NOMO-1 treated with dmso at 0.1 percent for 144 hours (cell line): ENCODE measurements around the gene ZNF524.
A peak's percentile ranks its signal among the peaks of the same experiment; 100 is the strongest.
"Not testable (repeated sequence)": the region's sequence is repeated elsewhere in the genome, so short reads cannot be mapped to it uniquely, and the experiment has no call there.

ENCODE experiments used
- DNase-seq: peaks from one replicate; lab custom pipeline; 2025; ENCODE audit not compliant: unreplicated experiment; lab: John Stamatoyannopoulos, UW

The ZNF524 gene, protein sequence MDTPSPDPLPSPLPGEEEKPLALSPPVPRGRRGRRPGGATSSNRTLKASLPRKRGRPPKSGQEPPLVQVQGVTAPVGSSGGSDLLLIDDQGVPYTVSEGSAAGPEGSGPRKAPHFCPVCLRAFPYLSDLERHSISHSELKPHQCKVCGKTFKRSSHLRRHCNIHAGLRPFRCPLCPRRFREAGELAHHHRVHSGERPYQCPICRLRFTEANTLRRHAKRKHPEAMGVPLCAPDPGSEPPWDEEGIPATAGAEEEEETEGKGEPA

GRCh38 chr19:55599842-55600661, at the start of gene ZNF524:
ZNF524 (plus strand) TSS chr19:55600288; CDS start chr19:55602113, 1,825 bp downstream.
- DNase-seq = peak; percentile 86

GRCh38 chr19:55550321-55550650, 49.8 kb upstream of the ZNF524 start:
- no peak for DNase-seq

DNA sequence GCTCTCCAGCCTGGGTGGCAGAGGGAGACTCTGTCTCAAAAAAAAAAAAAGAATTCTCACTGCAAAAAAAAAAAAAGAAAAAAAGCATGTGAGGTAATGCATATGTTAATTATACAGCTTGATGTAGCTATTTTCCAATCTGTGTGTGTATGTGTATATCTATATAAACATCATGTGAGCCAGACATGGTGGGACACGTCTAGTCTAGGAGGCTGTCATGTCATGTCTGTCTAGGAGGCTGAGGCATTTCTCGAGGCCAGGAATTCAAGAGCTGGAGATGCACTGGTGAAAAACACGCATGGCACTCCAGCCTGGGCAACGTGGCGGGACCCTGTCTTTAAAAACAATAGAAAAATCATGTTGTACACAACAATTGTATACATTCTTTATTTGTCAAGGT, 47.9 kb upstream of the ZNF524 start:
- no peak for DNase-seq

GRCh38 chr19:55552620-55553019, 47.5 kb upstream of the ZNF524 start:
- no peak for DNase-seq

DNA sequence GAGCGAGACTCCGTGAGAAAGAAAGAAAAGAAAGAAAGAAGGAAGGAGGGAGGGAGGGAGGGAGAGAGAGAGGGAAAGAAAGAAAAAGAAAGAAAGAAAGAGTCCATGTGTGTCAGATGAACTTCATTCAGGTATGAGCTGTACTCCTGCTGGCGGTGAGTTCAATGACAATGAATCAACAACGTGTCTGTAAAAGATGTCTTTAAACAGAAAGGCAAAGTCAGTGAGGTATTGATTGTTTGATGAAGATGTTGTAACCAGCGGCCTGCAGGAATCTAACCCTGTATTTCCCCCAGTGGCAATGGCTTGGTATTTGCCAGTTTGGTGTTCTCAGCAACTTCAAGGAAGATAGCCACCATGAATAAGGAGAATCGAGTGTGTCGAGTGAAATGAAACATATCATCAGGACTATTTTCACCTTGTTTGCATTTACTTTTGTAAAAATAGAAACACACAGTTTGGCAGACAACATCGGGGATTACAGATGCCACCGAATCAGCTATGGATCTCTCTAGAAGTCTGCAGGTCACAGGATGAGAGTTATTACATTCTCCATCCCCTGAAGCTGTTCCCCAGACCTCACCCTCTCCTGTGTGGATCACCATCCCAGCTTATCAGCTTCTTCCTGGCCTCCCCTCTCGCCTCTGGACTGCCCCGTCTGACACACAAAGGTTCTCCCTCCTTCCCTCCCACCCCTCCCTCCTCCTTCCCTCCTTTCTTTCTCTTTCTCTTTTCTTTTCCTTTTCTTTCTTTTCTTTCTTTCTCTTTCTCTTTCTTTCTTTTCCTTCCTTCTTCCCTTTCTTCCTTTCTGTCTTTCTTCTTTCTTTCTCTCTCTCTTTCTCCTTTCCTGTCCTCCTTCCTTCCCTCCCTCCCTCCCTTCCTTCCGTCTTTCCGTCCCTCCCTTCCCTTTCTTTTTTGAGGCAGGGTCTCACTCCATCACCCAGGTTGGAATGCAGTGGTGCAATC, 46.6 kb upstream of the ZNF524 start:
- no peak for DNase-seq

GRCh38 chr19:55554302-55554701, 45.8 kb upstream of the ZNF524 start:
- DNase-seq = no peak

GRCh38 chr19:55554741-55555152, 45.3 kb upstream of the ZNF524 start:
- no peak for DNase-seq

GRCh38 chr19:55559684-55560083, 40.4 kb upstream of the ZNF524 start:
- no peak for DNase-seq

GRCh38 chr19:55563261-55563690, 36.8 kb upstream of the ZNF524 start:
- DNase-seq = no peak

DNA sequence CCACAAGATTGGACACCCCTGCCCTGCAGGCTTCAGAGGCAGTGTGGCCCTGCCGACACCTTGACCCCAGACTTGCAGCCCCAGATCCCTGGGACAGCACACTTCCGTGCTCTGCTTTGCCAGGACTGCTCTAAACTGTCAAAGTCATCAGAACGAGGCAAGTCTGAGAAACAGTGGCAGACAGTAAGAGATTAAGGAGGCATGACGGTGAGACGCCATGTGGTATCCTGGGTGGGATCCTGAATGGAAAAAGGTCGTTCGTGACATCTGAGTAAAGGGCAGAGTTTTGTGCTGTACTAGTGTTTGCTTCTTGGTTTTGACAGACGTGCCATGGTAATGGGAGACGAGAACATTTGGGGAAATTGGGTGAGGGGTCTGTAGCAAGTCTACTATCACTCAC, 33.3 kb upstream of the ZNF524 start:
- no peak for DNase-seq

DNA sequence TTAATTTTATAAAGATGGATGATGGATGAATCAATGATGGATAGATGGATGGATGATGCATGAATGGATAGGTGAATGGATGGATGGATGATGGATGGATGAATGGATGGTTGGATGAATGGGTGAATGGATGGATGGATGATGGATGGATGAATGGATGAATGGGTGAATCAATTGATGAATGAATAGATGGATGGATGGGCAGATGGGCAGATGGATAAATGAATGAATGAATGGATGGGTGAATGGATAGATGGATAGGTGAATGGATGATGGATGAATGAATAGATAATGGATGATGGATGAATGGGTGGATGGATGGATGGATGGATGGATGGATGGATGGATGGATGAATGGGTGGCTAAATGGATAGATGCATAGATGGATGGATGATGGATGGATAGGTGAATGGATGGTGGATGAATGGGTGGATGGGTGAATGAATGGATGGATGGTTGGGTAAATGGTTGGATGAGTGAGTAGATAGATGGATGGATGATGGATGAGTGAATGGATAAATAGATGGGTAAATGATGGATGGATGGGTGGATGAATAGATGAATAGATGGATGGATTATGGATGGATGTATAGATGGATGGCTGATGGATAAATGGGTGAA, 32.3 kb upstream of the ZNF524 start:
- no peak for DNase-seq

DNA sequence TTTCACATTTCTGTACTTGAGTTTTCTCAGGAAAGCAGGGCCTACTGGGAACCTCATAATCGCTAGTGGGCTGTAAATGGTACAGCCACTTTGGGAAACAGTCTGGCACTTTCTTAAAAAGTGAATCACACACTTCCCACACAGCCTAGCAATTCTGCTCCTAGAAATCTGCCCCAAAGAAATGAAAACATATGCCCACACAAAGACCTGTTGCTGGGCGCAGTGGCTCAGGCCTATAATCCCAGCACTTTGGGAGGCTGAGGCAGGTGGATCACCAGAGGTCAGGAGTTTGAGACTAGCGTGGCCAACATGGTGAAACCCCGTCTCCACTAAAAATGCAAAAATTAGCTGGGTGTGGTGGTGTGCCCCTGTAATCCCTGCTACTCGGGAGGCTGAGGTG, 30.6 kb upstream of the ZNF524 start:
- not testable (repeated sequence) for DNase-seq

DNA sequence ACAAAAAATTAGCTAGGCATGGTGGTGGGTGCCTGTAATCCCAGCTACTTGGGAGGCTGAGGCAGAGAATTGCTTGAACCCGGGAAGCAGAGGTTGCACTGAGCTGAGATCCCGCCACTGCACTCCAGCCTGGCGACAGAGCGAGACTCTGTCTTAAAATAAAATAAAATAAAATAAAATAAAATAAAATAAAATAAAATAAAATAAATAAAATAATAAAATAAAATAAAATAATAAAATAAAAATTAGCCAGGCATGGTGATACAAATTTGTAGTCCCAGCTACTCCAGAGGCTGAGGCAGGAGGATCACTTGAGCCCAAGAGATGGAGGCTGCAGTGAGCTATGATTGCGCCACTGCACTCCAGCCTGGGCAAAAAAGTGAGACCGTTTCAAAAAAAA, 26.2 kb upstream of the ZNF524 start:
- DNase-seq = not testable (repeated sequence)

GRCh38 chr19:55576746-55577145, 23.3 kb upstream of the ZNF524 start:
- no peak for DNase-seq

- no peak for DNase-seq
These were observed 21.9 kb upstream of the ZNF524 start for GRCh38 chr19:55578031-55578760.

- DNase-seq = no peak
These were observed 21.0 kb upstream of the ZNF524 start for GRCh38 chr19:55578761-55579747.

DNA sequence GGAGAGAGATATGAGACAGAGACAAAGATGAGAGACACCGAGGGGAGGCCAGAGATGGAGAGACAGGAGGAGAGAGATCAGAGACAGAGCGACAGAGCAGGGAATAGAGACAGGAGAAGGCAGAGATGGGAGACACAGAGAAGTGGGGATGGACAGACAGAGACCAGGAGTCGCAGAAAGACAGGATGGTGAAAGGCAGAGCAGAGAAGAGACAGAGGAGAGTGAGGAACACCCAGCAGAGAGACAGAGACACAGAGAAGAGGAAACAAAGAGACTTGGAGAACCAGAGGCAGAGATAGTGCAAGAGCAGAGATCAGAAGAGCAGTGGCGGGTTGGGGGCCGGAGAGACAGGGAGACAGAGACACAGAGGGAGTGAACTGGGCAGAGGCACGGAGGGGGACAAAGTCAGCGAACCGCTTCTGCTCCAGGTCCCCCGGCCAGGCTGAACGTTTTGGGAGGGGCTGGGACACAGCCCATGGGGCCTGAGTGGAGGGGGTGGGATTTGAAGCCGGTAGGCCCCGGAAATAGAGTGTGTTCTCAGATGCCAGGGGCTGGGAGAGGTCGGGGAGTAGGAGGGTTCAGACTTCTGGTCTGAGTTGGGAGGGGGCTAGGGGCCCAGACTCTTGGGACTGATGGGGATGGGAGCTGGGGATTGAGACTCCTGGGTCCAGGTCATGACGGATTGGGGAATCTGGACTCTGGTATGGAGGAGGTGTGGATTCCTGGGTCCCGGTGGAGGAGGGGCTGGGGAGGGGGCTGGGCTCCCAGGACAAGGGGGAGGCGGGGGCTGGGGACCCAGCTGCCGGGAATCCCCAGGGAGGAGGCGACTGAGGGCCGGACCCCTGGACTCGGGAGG, 20.1 kb upstream of the ZNF524 start:
- DNase-seq = no peak

GRCh38 chr19:55580628-55581144, 19.4 kb upstream of the ZNF524 start, which contains the start of gene ZNF579:
ZNF579 (minus strand) TSS chr19:55580848; CDS start chr19:55579639, 1,209 bp downstream.
- peak; percentile 64 for DNase-seq
